NCI-H2029 (cell line): ENCODE results near the gene IGFBP6.

Source experiments
- DNase-seq: peaks from one replicate; lab custom pipeline; 2025; lab: John Stamatoyannopoulos, UW

Gene IGFBP6, protein sequence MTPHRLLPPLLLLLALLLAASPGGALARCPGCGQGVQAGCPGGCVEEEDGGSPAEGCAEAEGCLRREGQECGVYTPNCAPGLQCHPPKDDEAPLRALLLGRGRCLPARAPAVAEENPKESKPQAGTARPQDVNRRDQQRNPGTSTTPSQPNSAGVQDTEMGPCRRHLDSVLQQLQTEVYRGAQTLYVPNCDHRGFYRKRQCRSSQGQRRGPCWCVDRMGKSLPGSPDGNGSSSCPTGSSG

DNA sequence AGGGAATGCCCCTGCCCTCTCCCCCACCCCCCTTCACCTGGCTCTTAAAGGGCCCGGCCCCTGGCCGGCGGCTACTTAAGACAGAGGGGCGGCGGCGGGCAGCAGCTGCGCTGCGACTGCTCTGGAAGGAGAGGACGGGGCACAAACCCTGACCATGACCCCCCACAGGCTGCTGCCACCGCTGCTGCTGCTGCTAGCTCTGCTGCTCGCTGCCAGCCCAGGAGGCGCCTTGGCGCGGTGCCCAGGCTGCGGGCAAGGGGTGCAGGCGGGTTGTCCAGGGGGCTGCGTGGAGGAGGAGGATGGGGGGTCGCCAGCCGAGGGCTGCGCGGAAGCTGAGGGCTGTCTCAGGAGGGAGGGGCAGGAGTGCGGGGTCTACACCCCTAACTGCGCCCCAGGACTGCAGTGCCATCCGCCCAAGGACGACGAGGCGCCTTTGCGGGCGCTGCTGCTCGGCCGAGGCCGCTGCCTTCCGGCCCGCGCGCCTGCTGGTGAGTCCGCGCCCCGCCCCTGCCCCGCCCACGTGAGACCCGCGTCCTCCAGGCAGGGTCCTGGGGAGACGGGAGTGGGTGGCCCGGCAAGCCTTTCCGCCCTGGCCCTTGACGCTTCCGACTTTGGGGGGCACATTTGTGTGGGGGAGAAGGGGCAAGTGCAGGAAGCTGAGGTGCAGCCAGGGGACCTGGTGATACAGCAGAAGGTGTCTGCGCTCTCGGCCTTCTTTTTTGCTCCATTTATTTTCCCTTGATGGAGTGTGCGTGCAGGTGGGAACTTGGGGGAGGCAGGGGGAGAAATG lies at the start of gene IGFBP6:
TSS of gene IGFBP6 (plus strand) at position 104 of the 790 bp plus-strand sequence. CDS start at position 155, 51 bp downstream.
- DNase-seq: no peak

DNA sequence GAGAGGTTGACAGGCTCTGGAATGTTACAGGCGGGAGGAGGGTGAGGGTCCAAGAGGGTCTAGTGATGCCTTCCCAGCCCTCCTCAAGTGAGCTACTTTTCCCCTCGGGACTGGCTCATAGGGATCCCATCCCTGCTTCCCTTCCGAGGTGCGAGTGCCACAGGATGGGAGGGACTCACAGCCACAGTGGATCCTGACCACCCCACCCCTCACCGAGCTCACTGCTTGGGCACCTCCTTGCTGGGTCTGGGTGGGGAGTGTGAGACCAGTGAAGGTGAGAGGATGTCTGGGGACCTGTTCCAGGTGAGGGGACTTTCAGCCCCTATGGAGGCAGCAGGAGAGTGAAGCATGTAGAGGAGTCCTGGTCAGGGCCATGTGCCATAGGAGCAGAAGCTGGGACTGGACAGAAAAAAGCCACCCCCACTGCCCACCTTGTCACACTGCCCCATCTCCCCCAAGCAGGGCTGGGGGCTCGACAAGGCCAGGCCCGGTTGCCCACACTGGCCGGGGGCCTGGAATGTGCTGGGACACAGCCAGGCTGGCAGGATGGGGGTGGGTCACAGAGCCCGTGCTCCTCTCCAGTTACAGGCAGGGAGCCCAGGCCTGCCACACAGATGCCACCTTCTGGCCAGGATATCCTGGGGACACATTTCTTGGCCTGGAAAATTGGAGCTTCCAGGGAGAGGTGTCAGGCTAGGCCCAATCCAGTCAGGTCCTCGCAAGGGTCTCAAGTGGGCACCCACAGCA lies 49.3 kb upstream of the IGFBP6 start:
- peak; percentile 73 for DNase-seq

DNA sequence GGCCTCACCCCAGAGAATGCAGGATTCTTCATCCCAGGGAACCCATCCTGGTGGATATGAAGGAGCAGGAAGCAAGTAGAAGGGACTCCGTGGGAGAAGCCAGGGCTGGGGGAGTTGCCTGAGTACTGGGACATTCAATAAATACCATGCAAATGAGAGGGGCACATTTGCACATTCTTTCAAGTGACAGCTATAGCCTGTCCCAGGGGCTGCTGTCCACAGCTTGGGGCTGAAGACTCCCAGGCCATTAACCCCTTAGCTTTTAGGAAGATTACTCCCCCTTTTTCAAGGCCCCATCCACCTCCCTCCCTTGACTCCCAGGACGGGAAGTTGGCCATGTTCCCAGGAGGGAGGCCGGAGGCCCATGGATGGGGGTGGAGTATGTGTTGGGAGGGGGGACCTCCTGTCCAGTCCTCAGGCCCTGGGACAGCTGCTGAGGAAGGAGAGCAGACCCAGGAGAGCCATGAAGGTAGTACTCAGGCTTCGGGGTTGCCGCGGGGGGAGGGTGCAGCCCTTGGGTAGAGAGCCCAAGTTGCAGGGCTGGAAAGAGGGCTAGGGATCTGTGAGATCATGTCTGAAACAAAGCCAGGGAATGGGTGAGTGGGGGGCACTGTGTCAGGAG lies 48.6 kb upstream of the IGFBP6 start:
- DNase-seq: no peak

DNA sequence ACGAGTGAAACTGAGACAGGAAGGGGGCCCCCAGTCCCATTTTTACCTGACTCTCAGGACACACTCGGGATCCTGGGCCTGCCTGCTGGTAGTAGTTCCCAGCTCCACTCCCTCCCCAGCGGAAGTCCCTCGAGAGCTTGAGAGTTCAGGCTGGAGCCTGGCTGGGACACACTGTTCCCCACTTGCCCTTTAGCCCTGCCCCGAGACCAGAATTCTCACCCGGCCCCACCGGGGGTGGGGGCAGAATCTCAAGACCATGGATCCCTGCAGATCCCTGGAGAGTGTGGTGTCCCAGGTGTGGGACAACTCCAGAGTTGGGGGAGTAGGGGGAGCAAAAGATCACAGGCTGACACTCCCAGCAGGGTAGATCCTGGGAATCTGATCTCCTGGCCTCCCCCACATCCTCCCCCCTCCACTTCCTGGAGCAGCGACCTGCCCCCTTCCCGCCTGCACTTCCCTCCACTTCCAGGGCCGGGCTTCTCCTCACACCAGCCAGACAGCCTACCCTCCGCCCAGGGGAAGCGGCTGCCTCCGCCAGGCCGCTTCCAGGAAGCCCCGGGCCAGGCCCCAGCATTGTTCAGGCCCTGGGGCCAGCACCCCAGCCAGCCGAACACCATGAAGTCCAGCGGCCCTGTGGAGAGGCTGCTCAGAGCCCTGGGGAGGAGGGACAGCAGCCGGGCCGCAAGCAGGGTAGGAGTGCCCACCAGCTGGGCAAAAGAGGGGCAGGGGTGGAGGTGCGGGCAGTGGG lies 47.7 kb upstream of the IGFBP6 start, which contains the start of gene TNS2:
TSS of gene TNS2 (plus strand) at position 495 of the 748 bp plus-strand sequence. CDS start at position 616, 121 bp downstream.
- peak; percentile 66 for DNase-seq

DNA sequence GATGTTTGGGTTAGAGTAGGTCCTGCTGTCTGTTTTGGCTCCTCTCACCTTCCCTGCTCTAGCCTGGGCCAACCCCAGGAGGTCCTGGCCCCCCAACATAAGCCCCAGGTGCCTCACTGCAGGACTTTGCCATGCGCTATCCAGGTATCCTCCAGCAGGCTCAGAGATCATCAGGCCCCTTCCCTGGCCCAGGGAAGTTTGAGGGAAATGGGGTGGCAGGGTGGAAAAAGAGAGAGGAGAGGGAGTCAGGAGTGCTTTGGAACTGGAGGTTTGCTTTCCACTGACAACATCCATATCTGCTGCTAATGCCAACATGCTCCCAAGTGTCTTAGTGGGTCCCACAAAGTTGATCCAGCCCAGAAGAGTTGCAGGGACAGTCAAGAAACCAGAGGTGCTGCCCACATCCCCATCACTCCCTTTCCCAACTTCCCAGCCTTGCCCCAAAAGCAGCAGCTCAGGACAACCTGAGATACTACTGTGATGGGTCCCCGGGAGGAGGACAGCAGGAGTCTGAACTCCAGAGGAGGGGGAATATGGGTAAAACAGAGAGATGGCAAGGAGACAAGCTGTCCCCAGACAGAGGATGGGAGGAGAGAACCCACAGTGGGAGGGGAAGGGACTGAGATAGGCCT lies 46.9 kb upstream of the IGFBP6 start:
- no peak for DNase-seq

DNA sequence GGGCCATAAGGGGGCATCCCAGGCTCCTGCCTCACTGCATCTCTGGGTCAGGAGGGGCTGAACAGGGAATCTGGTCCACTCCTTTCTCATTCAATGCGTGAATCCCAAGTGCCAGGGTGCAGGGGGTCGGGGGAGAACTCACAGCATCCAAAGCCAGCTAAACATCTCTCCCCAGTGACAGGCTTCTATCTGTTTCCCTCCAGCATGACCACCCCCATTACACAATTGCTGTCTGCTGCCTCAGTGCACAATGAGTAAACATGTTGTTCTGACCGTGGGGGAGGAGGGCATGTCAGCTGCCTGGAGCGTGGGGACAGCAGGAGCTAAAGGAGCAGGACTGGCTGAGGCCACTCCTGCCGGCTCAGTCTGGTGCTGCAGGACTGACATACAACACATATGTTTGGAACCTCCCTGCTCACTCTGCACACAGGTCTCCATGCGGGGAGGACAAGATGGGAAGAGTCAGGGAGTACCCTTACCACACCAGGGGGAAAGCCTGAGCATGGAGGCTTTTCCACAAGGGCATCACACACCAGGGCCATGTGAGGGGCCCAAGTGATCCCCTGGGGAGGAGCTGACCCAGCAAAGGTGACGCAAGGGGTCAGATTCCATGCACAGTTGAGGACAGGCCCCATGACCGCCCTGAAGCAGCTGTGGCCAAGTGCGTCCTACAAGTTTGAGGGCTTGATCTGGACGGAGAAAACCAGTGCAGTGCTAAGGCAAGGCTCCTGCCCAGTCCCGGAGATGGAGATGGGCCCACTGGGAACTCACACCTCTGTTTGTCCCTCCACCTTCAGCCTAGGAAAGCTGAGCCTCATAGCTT lies 46.2 kb upstream of the IGFBP6 start:
- peak; percentile 29 for DNase-seq

DNA sequence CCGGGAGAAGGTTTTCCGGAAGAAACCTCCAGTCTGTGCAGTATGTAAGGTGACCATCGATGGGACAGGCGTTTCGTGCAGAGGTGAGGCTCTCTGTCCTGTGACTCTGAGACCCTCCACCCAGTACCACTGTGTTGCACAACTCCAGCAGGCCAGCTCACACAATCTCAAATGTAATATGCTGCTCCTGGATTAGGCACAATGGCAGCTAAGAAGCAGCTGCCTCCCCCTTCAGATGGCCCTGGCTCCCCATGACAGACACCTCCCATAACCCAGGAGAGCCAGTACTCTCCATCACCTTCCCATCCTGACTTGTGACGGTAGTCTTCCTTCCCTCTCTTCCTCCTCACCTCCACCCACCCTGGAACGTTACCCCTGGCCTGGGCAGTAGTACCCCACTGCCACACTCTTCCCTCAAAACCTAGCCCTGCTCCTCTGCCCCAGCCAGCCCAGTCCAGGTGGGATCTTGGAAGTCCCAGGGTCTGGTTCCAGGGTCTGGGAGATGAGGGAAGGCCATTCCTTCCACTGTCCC lies 45.5 kb upstream of the IGFBP6 start:
- DNase-seq: no peak

DNA sequence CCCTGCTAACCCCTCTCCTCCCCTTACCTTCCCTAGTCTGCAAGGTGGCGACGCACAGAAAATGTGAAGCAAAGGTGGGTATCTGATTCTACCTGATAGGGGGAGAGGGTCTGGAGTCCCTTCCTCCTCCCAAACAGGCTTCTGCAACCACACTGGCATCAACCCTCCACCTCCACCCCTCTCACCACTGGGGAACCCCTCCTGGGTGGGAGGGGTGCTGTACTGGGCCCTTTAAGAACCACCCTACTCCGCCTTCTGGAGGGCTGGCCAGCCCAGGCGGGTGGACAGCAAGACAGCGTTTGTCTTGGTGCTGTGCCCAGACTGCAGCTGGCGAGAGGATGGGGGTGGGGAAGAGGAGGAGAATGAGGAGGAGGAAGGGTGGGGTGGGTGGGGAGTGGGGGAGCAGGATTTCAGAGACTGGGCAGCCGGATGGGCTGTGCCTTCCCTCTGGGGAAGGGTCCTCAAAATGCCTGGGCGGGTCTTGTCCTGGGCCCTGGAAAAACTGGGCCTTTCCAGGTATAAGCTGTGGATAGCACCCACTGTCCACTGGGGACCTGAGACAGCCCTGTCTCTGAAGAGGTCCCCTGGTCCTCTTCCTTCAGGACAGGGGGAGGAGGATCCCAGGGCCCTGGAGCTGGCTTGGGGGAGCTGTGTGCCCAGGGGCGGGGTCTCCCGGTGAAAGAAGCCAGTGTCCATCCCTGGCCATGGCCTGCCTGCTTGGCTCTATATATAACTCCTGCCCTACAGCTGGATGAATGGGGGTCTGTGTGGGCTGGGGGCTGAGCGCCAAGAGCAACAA lies 44.8 kb upstream of the IGFBP6 start:
- DNase-seq: peak; percentile 81

DNA sequence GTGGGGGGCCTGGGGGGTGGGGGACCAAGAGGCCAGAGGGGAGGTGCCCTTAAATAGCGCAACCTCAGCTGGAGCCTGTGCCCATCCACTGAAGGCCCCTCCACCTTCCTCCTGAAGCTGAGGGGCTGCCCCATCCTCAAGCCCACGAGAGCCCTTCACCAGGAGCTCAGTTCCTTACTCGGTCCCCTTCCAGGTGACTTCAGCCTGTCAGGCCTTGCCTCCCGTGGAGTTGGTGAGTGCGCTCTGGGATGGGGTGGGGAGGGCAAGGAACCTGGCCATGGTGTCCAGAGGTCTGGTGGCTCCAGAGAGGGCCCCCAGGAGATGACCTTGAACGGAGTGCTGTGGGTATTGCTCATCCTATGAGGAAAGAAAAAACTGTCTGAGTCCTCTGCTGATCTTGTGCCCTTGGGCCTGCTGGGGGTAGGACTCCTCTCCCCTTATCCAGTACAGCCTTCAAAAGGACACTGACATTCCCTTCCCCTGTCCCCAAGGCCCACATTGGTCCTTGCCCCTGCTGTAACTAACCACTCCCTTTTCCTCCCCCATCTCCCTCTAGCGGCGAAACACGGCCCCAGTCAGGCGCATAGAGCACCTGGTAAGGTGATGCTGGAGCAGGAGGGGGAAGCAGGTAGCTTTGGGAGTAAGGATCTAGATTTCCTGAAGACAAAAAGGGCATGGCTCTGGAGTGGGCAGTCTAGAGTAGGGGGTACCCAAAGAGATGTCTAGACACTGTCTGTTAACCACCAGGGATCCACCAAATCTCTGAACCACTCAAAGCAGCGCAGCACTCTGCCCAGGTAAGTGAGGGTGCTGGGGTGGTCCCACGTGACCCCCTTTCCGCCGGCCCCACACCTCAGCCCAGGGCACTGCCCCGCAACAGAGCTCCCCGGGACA lies 44.0 kb upstream of the IGFBP6 start:
- DNase-seq: peak; percentile 88

DNA sequence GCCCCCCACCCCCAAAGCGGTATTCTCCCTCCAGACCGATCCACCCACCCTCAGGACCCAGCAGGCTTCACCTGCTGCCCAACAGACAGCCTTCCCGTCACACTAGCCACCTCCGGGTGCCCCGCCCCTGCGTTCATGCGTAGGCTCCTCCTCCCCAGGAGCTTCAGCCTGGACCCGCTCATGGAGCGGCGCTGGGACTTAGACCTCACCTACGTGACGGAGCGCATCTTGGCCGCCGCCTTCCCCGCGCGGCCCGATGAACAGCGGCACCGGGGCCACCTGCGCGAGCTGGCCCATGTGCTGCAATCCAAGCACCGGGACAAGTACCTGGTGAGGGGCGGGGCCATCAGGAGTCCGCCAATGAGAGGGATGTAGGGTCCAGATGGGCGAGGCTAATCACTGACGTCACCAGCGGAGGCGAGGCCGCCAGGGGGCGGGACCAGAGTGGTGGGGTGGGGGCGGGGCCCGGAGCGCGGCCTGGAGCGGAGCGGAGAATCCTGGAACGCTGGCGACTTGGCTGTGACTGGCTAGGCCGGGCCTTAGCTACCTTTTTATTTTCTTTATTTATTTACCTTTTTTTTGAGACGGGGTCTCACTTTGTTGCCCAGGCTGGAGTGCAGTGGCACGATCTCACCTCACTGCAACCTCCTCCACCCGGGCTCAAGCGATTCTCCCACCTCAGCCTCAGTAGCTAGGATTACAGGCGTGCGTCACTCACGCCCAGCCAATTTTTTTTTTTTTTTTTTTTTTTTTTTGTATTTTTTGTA lies 43.2 kb upstream of the IGFBP6 start:
- peak; percentile 97 for DNase-seq

DNA sequence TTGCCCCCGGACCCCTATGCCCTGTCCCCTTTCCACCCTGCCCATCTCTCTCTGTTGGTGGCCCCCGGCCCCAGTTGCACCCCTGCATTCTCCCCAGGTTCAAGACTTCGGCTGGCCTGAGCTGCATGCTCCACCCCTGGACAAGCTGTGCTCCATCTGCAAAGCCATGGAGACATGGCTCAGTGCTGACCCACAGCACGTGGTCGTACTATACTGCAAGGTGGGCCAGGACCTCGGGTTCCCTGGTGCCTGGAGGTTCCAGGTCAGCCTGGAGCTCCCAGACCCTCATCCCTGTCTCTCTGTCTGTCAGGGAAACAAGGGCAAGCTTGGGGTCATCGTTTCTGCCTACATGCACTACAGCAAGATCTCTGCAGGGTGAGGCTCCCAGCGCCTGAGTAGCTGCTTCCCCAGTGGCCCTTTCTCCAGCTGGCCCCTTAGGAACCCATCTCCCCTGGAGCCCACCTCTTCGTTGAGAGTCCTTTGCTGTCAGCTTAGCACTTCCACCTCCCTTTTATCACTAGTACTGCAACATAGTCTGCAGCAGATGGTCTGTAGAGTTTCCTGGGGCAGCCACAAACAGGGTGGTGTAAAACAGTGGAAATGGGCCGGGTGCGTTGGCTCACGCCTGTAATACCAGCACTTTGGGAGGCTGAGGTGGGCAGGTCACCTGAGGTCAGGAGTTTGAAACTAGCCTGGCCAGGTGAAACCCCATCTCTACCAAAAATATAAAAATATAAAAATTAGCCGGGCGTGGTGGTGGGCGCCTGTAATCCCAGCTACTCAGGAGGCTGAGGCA lies 41.8 kb upstream of the IGFBP6 start:
- DNase-seq: no peak

DNA sequence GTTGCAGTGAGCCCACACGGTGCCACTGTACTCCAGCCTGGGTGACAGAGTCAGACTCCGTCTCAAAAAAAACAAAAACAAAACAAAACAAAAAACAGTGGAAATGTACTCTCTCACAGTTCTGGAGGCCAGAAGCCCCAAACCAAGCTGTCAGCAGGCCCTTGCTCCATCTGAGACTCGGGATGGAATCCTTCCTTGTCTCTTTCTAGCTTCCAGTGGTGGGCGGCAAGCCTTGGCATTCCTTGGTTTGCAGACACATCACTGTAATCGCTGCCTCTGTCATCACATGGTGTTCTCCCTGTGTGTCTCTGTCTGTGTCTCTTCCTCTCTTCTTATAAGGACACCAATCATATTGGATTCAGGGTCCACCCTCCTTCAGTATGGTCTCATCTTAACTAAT lies 41.2 kb upstream of the IGFBP6 start:
- DNase-seq: no peak

DNA sequence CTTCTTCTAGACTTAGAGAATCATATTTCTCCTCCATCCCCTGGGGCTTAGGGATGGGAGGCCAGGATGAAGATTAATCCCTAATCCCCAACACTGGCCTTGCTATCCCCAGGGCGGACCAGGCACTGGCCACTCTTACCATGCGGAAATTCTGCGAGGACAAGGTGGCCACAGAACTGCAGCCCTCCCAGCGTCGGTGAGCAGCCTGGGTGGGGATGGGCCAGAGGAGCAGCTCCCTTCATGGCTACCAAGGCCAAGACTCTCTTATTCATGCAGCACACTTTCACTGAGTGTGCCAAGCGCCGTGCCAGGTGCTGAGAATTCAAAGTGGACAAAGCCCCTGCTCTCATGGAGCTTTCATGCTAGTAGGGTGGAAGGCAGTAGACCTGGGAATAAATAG lies 40.6 kb upstream of the IGFBP6 start:
- DNase-seq: no peak

DNA sequence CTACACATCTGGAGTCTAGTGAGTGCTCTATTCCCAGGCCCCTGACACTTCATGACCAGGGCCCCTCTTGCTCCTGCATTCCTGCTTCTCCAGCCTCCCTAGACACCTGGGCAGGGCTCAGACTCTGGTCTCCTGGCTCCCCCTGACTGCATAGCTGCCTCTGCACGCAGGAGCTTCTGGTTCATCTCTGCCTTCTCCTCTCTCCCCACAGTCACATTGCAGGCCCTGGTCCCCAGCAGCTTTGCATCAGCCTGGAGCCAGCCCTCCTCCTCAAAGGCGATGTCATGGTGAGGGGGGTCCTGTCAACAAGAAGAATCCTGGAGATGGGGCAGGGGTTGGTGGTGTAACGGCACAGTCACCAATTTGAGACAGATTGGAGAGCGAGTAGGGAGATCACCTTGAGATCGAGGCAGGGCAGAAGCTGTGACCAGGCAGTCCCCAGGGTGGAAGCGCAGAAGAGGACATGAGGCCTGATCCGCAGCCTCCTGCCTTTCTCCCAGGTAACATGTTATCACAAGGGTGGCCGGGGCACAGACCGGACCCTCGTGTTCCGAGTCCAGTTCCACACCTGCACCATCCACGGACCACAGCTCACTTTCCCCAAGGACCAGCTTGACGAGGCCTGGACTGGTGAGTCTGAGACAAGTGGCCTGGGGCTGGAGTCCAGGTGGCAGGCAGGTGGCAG lies 39.5 kb upstream of the IGFBP6 start:
- no peak for DNase-seq

DNA sequence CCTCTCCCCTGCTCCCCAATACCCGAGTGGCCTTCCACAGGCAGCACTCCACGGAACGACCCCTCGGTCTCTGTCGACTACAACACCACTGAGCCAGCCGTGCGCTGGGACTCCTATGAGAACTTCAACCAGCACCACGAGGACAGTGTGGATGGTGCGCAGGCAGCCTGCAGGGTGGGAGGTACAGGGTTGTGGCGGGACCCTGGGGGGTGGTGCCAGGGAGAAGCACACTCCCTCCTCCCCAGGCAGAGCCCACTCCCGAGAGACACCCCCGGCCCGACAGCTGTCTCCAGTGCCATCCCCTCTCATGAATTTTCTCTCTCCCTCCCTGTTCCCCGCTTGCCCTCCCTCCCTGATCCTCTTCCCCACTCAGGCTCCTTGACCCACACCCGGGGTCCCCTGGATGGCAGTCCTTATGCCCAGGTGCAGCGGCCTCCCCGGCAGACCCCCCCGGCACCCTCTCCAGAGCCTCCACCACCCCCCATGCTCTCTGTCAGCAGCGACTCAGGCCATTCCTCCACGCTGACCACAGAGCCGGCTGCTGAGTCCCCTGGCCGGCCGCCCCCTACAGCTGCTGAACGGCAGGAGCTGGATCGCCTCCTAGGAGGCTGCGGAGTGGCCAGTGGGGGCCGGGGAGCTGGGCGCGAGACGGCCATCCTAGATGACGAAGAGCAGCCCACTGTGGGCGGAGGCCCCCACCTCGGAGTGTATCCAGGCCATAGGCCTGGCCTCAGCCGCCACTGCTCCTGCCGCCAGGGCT lies 38.6 kb upstream of the IGFBP6 start:
- DNase-seq: no peak
